ENCODE measurements around the gene UBR3.

DNA sequence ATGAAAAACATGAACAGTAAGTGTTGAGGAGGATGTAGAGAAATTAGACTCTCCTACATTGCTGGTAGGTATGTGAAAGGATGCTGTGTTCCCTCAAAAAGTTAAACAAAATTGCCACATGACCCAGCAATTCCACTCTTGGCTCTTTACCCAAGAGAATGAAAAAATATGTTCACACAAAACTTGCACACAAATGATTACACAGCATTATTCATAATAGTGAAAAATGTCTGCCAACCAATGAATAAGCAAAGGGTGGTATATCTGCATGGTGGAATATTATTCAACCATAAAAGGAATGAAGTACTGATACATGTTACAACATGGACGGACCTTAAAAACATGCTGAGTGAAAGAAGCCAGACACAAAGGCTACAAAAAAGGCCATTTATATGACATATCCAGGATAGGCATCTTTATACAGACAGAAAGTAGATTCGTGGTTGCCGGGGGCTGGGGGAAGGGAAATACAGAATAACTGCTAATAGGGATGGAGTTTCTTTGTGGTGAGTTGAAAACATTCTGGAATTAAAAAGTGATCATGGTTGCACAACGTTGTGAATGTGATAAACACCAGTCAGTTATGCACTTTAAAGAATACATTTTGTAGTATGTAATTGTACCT is 265.3 kb downstream of the UBR3 start:
- TF ChIP-seq, protein P1, sequence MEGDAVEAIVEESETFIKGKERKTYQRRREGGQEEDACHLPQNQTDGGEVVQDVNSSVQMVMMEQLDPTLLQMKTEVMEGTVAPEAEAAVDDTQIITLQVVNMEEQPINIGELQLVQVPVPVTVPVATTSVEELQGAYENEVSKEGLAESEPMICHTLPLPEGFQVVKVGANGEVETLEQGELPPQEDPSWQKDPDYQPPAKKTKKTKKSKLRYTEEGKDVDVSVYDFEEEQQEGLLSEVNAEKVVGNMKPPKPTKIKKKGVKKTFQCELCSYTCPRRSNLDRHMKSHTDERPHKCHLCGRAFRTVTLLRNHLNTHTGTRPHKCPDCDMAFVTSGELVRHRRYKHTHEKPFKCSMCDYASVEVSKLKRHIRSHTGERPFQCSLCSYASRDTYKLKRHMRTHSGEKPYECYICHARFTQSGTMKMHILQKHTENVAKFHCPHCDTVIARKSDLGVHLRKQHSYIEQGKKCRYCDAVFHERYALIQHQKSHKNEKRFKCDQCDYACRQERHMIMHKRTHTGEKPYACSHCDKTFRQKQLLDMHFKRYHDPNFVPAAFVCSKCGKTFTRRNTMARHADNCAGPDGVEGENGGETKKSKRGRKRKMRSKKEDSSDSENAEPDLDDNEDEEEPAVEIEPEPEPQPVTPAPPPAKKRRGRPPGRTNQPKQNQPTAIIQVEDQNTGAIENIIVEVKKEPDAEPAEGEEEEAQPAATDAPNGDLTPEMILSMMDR (conservative IDR thresholded peaks at IDR 0.05 in 1 of 2, IDR thresholded peaks at IDR 0.05 in 1 of 2; ENCODE audit: extremely low read depth in 1 of 2, insufficient read depth in 1 of 2, low read depth in 1 of 2, low read length in 2 of 2), result no peak
- no peak for TF ChIP-seq EZH2 (IDR thresholded peaks at IDR 0.05; ENCODE audit: borderline replicate concordance, low read length)

Data from mammary epithelial cell (primary cell).